ENCODE data around the gene FGF3.

GRCh38 chr11:69855421-69855820 lies 36.2 kb upstream of the FGF3 start:
- no peak for TF ChIP-seq CTCF (IDR thresholded peaks at IDR 0.05 in 2 of 3, conservative IDR thresholded peaks at IDR 0.05 in 1 of 3; ENCODE audit: control insufficient read depth in 2 of 3, extremely low read depth in 1 of 3, insufficient read depth in 1 of 3, low read depth in 3 of 3, low read length in 3 of 3)
- TF ChIP-seq TCF7 (IDR thresholded peaks at IDR 0.05; ENCODE audit: borderline replicate concordance): no peak
- TF ChIP-seq ZBTB40 (IDR thresholded peaks at IDR 0.05; ENCODE audit: borderline replicate concordance): no peak
- no peak for TF ChIP-seq ATF3 (IDR thresholded peaks at IDR 0.05; ENCODE audit: borderline replicate concordance, extremely low read depth, low read depth, low read length)
- no peak for TF ChIP-seq KDM1A (IDR thresholded peaks at IDR 0.05; ENCODE audit: borderline replicate concordance)
- TF ChIP-seq CBX5 (IDR thresholded peaks at IDR 0.05; ENCODE audit: low read depth): no peak
- TF ChIP-seq POLR2A (IDR thresholded peaks at IDR 0.05; ENCODE audit: low read depth, low read length): no peak
- no peak for TF ChIP-seq PRDM15 (CRISPR knock-in tag; IDR thresholded peaks at IDR 0.05)
- no peak for TF ChIP-seq SMARCA5 (IDR thresholded peaks at IDR 0.05)
- no peak for TF ChIP-seq BACH1 (IDR thresholded peaks at IDR 0.05; ENCODE audit: borderline replicate concordance)
